ENCODE data around the gene SH2D1A.
A peak's percentile ranks its signal among the peaks of the same experiment; 100 is the strongest.

The SH2D1A gene

GRCh38 chrX:124369722-124370121 lies 23.4 kb downstream of the SH2D1A start:
- no peaks in the 10 kb centered on the region for H3K27me3 Mint-ChIP-seq (ENCODE audit: low read depth)
- no peak overlapping the region for H3K27ac Mint-ChIP-seq
- peaks cover 4% of the 10 kb centered on the region for H3K4me1 Mint-ChIP-seq
- no peak for TF ChIP-seq CTCF (IDR thresholded peaks at IDR 0.05; ENCODE audit: unreplicated experiment in 3 of 3)
- no peak overlapping the region for H3K4me3 Mint-ChIP-seq
- H3K36me3 Mint-ChIP-seq (ENCODE audit: low read depth), result no peaks in the 10 kb centered on the region
- H3K9me3 Mint-ChIP-seq, result no peaks in the 10 kb centered on the region

- H3K27ac Mint-ChIP-seq, result no peak overlapping the region
- no peaks in the 10 kb centered on the region for H3K4me1 Mint-ChIP-seq
- H3K36me3 Mint-ChIP-seq (ENCODE audit: low read depth), result no peaks in the 10 kb centered on the region
- H3K27me3 Mint-ChIP-seq (ENCODE audit: low read depth), result no peaks in the 10 kb centered on the region
- no peak for TF ChIP-seq CTCF (IDR thresholded peaks at IDR 0.05; ENCODE audit: unreplicated experiment in 3 of 3)
- no peaks in the 10 kb centered on the region for H3K9me3 Mint-ChIP-seq
- H3K4me3 Mint-ChIP-seq, result no peak overlapping the region
Measured at GRCh38 chrX:124373348-124373747, 27.0 kb downstream of the SH2D1A start.

- peaks cover 6% of the 10 kb centered on the region for H3K4me1 Mint-ChIP-seq
- H3K9me3 Mint-ChIP-seq, result no peaks in the 10 kb centered on the region
- H3K4me3 Mint-ChIP-seq, result no peak overlapping the region
- TF ChIP-seq CTCF (IDR thresholded peaks at IDR 0.05; ENCODE audit: unreplicated experiment in 3 of 3), result no peak
- peaks cover 7% of the 10 kb centered on the region for H3K27me3 Mint-ChIP-seq (ENCODE audit: low read depth)
- H3K36me3 Mint-ChIP-seq (ENCODE audit: low read depth), result no peaks in the 10 kb centered on the region
- H3K27ac Mint-ChIP-seq, result peak overlapping the region in 1 of 3 experiments; percentile 48
Measured at GRCh38 chrX:124378643-124379042, 32.3 kb downstream of the SH2D1A start.

- H3K4me1 Mint-ChIP-seq, result peaks cover 6% of the 10 kb centered on the region
Measured at GRCh38 chrX:124383354-124383753, 37.0 kb downstream of the SH2D1A start.

GRCh38 chrX:124386401-124386800 lies 40.0 kb downstream of the SH2D1A start:
- Mint-ChIP-seq H3K27me3 (ENCODE audit: low read depth) (peaks cover 5% of the 10 kb centered on the region), H3K27ac (no peak overlapping the region), H3K4me1 (no peaks in the 10 kb centered on the region), H3K36me3 (ENCODE audit: low read depth) (no peaks in the 10 kb centered on the region), H3K4me3 (no peak overlapping the region), H3K9me3 (no peaks in the 10 kb centered on the region)
- TF ChIP-seq CTCF (IDR thresholded peaks at IDR 0.05; ENCODE audit: unreplicated experiment in 3 of 3), result no peak

More at GRCh38 chrX:124383354-124383753, 37.0 kb downstream of the SH2D1A start:
- Mint-ChIP-seq H3K27me3 (ENCODE audit: low read depth) (peaks cover 12% of the 10 kb centered on the region), H3K9me3 (no peaks in the 10 kb centered on the region), H3K36me3 (ENCODE audit: low read depth) (no peaks in the 10 kb centered on the region), H3K27ac (no peak overlapping the region), H3K4me3 (no peak overlapping the region)
- no peak for TF ChIP-seq CTCF (IDR thresholded peaks at IDR 0.05; ENCODE audit: unreplicated experiment in 3 of 3)

GRCh38 chrX:124388562-124388961 lies 42.2 kb downstream of the SH2D1A start:
- peaks cover 5% of the 10 kb centered on the region for H3K27me3 Mint-ChIP-seq (ENCODE audit: low read depth)
- H3K9me3 Mint-ChIP-seq, result no peaks in the 10 kb centered on the region
- no peak overlapping the region for H3K4me3 Mint-ChIP-seq
- H3K4me1 Mint-ChIP-seq, result no peaks in the 10 kb centered on the region
- peak; percentile 76 to 78 (median 77) for TF ChIP-seq CTCF (IDR thresholded peaks at IDR 0.05; ENCODE audit: unreplicated experiment in 3 of 3)
- H3K36me3 Mint-ChIP-seq (ENCODE audit: low read depth), result no peaks in the 10 kb centered on the region
- no peak overlapping the region for H3K27ac Mint-ChIP-seq

Data from nephron (organoid).